ENCODE results near the gene BSPRY. TPM values are rescaled to one million over a fixed set of nuclear protein-coding genes. Genes with fewer than 3 reads are reported as not detected.

Gene BSPRY
- total RNA-seq, 2 experiments from 2014 or later = 5.0 to 6.1 TPM

- ChIA-PET POLR2A (no interaction called here), CTCF (interaction anchor here (0.7 kb wide), 1 partner anchor 19 kb away, joined by 3 read pairs; the partner anchor contains the start of gene ALAD)
Measured at GRCh38 chr9:113381909-113382411, 32.6 kb downstream of the BSPRY start.

- ChIA-PET POLR2A (no interaction called here), CTCF (interaction anchor here (1.8 kb wide), 1 partner anchor 15 kb away, joined by 5 read pairs; the partner anchor contains the start of gene ALAD)
Measured at GRCh38 chr9:113386571-113387393, 37.4 kb downstream of the BSPRY start.

DNA sequence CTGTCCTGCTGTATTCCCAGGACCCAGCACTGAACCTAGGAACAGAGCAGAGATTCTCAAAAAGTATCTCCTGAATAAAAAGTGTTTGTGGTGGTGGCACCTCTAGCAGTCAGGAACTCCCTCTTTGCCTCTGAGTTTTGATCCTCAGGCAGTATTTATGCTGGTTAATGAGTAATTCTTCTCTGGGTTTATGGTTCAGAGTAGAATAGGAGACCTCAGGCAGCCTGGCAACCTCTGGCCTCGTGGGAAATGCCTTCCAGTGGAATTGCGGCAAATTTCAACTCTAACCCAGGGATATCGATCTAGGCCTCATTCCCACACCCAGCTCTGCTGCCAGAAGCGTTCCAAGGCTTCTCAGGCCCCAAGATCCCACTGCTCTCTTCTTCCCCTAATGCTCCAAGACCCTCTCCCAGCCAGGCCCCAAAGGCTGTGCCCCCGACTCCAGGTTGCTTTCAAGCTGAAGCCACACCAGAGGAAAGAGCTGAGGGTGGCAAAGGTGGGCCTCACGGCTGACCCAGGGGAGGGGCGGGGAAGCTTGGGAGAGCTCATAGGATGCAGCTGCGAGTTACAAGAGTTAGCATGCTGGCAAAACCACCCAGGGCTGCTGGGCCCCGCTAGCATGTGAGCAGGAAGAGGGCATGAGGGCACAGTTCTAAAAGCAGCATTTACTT lies 38.4 kb downstream of the BSPRY start:
- ChIA-PET CTCF (interaction anchor here (1.8 kb wide), 1 partner anchor 14 kb away, joined by 5 read pairs; the partner anchor contains the start of gene ALAD), POLR2A (interaction anchor here (0.5 kb wide), 1 partner anchor 32 kb away, joined by 3 read pairs; no protein-coding TSS in a partner anchor)

DNA sequence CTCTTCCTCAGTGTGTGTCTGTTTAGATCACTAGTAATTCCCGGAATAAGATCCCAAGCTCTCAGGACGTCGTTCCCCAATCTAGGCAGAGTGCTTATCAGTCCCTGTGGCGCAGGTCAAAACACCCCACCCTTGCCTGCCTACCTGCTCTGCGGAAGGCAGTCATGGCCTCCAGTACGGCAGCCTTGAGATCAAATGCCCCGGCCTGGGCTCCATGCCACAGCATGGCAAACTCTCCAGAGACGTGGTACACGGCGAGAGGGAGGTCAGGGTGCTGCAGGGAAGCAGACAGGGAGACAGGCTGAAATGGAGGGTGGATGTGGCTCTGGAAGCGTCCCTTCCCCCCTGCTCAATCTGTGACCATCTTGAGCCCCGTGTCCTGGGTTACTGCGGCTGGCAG lies 39.5 kb downstream of the BSPRY start:
- CTCF ChIA-PET = no interaction called here
- POLR2A ChIA-PET = no interaction called here

- ChIA-PET POLR2A (no interaction called here), CTCF (no interaction called here)
Measured at GRCh38 chr9:113389451-113389850, 40.1 kb downstream of the BSPRY start.

- ChIA-PET CTCF (no interaction called here), POLR2A (no interaction called here)
Measured at GRCh38 chr9:113390192-113390960, 41.0 kb downstream of the BSPRY start.

GRCh38 chr9:113391917-113392316 lies 42.6 kb downstream of the BSPRY start:
- ChIA-PET POLR2A (no interaction called here), CTCF (interaction anchor here (0.8 kb wide), 1 partner anchor 14 kb away, joined by 3 read pairs; no protein-coding TSS in a partner anchor)

DNA sequence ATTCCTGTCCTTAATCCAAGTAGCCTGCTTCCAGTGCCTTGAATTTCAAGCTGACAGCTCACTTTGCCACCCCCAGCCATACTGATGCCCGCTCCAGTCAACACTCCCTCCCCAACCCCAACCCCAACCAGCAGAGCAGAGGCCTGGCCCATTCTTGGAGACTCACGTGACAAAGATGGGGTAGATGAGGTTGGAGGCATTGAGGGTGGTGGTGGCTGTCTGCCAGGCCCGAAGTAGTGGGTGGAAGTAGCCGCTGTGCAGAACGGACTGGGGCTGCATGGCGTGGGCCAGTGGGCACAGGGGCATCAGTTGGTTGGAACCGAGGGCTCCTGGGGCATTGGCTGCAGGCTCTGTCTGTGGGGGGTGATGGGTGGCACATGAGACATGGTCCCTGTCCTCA lies 43.9 kb downstream of the BSPRY start:
- POLR2A ChIA-PET = no interaction called here
- CTCF ChIA-PET = no interaction called here

DNA sequence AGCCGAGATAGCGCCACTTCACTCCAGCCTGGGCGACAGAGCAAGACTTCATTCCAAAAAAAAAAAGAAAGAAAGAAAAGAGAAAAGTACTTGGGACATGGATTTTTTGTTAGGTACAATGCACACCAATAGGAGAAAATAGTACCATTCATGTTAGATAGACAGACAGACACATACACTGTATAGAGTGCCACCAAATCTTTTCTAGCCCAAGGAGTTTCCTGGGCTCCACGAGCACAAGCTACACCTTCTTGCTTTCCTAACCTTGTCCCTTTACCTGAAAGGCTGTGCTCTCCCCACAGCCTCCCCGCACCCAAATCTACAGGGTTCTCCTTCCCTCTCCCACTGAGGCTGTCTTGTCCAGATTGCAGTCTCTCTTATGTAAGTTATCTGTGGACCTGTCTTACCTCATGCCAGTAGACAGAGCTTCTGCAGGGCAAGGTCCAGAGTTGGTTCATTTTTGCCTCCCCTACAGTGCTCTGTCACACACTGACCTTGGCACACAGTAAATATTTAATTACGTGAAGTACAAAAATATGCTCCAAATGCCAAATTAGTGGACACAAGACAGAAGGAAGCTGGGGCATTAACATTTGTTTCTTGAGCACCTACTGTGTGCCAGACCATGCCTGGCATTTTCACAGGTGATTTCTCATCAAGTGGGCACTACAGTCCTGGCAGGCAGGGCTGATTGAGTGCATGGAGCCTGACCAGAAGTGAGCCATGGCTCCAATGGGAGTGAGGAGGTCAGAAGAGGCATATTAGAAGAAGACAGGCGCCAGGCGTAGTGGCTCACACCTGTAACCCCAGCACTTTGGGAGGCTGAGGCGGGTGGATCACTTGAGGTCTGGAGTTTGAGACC lies 45.9 kb downstream of the BSPRY start:
- CTCF ChIA-PET = interaction anchor here (0.6 kb wide), 1 partner anchor 1969 kb away, joined by 4 read pairs; no protein-coding TSS in a partner anchor

GRCh38 chr9:113397203-113397631 lies 47.9 kb downstream of the BSPRY start:
- ChIA-PET POLR2A (no interaction called here), CTCF (interaction anchor here (0.8 to 1.2 kb wide), 2 partner anchors 8 to 261 kb away, joined by 3 to 4 read pairs; no protein-coding TSS in a partner anchor)

More for the DNA sequence above, 45.9 kb downstream of the BSPRY start:
- POLR2A ChIA-PET = no interaction called here

- POLR2A ChIA-PET = no interaction called here
Measured at GRCh38 chr9:113398796-113399195, 49.5 kb downstream of the BSPRY start.

GRCh38 chr9:113399646-113400200 lies 50.4 kb downstream of the BSPRY start:
- ChIA-PET CTCF (interaction anchor here (1.0 kb wide), 1 partner anchor 60 kb away, joined by 3 read pairs; the partner anchor contains the start of gene WDR31), POLR2A (interaction anchor here (0.5 kb wide), 1 partner anchor 106 kb away, joined by 3 read pairs; no protein-coding TSS in a partner anchor)

More at GRCh38 chr9:113398796-113399195, 49.5 kb downstream of the BSPRY start:
- CTCF ChIA-PET = interaction anchor here (1.0 kb wide), 1 partner anchor 59 kb away, joined by 3 read pairs; the partner anchor contains the start of gene WDR31

DNA sequence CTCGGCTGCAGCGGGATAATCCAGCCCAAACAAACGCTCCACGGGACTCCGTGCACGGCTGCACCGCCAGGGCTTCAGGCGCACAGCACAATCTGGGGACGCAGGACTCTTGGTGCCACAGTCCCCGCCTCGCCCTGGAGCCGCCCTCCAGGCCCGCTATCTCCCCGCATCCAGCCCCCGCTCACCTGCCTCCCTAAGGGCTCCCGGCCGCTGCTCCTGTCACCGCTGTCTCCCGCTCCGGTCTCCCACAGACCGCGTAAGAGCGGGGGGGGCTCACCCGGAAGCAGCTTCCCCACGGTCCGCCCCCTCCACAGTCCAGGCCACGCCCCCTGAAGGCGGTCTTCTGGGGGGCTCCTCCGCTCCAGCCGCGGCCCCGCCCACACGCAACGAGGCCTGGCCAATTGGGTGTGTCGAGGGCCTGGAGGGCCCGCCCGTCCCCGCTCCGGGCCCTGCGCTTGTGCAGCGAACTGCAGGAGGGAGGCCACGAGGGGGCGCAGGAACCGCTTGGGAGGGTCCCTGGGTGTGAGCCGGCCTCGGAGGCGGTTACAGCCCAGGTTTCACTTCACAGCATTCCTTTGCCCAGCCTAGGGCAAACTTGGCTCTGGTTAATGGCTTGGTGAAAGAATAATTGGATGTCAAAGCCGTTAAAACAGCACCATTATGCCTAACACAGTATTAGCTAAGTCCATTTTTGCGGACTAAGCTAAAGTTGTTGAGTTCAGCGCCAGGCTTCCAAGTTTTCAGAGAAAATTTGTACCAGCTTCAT lies 51.9 kb downstream of the BSPRY start, which contains the start of gene ALAD:
Gene ALAD, minus strand, starts transcription at position 258 of the 766 bp plus-strand sequence. CDS start 7,725 bp downstream, outside the sequence.
- ChIA-PET CTCF (interaction anchor here (0.6 to 2.6 kb wide), 14 partner anchors 9 to 260 kb away, joined by 3 to 18 read pairs (median 4); partner anchors contain the start of genes C9orf43, CDC26, POLE3 and PRPF4), POLR2A (interaction anchor here (0.7 to 1.4 kb wide), 3 partner anchors 9 to 126 kb away, joined by 3 to 8 read pairs (median 6); partner anchors contain the start of genes C9orf43, CDC26, POLE3 and PRPF4)

- CTCF ChIA-PET = interaction anchor here (0.6 to 2.5 kb wide), 7 partner anchors 43 to 1101 kb away, joined by 3 to 11 read pairs (median 4); no protein-coding TSS in a partner anchor
- POLR2A ChIA-PET = interaction anchor here (0.7 kb wide), 1 partner anchor 193 kb away, joined by 9 read pairs; no protein-coding TSS in a partner anchor
Measured at GRCh38 chr9:113403646-113404045, 54.3 kb downstream of the BSPRY start.

GRCh38 chr9:113406353-113406752 lies 57.0 kb downstream of the BSPRY start:
- CTCF ChIA-PET = interaction anchor here (0.8 to 1.5 kb wide), 4 partner anchors 15 to 132 kb away, joined by 3 to 4 read pairs (median 3); no protein-coding TSS in a partner anchor
- POLR2A ChIA-PET = interaction anchor here (1.7 kb wide), 1 partner anchor 131 kb away, joined by 6 read pairs; the partner anchor contains the start of genes CDC26 and PRPF4

GRCh38 chr9:113406873-113407511 lies 57.7 kb downstream of the BSPRY start:
- POLR2A ChIA-PET = interaction anchor here (1.7 kb wide), 1 partner anchor 132 kb away, joined by 6 read pairs; the partner anchor contains the start of genes CDC26 and PRPF4
- CTCF ChIA-PET = interaction anchor here (0.8 to 1.5 kb wide), 3 partner anchors 51 to 133 kb away, joined by 3 to 4 read pairs (median 3); no protein-coding TSS in a partner anchor

Measured in activated CD8-positive, alpha-beta memory T cell treated with anti-CD3 and anti-CD28 coated beads for 36 hours (primary cell).